Breast epithelium (tissue), 4 donors: Measurements from ENCODE around the gene TYR. TPM values are rescaled to one million over a fixed set of nuclear protein-coding genes. Genes with fewer than 3 reads are reported as not detected.
"Not testable (repeated sequence)": the region's sequence is repeated elsewhere in the genome, so short reads cannot be mapped to it uniquely, and the experiment has no call there.

Experiments
- DNase-seq, 2 donors: peaks; one replicate each; pipeline ENCODE4 v3.0.0-alpha.2; 2019; ENCODE audit warnings: low spot score in 2 of 2
- H3K27ac ChIP-seq, 2 donors: fragments of 200-600 bp; sonication (generic) in 1 of 2; one replicate each; pipeline ENCODE4 v1.5.1; 2016 to 2019; ENCODE audit warnings: mild to moderate bottlenecking in 1 of 2
- H3K27me3 ChIP-seq, 2 donors: fragments of 200-600 bp; sonication (generic) in 1 of 2; one replicate each; pipeline versions ENCODE4 v1.5.1 to v1.6.0; 2017 to 2019; ENCODE audit warnings: control low read depth in 1 of 2, mild to moderate bottlenecking in 1 of 2
- H3K36me3 ChIP-seq: fragments of 200-600 bp; one replicate; pipeline ENCODE4 v1.5.1; 2019
- H3K4me1 ChIP-seq, 2 donors: fragments of 200-600 bp; sonication (generic); one replicate each; pipeline ENCODE4 v1.5.1; 2016 to 2019; ENCODE audit warnings: control low read depth in 1 of 2
- H3K4me3 ChIP-seq, 3 donors: fragments of 200-600 bp; sonication (generic); 1 replicate in 2 of 3; 2 replicates in 1 of 3; pipeline ENCODE4 v1.5.1; 2016 to 2019; ENCODE audit warnings: mild to moderate bottlenecking in 3 of 3, moderate library complexity in 2 of 3
- H3K9me3 ChIP-seq, 2 donors: fragments of 200-600 bp; sonication (generic) in 1 of 2; one replicate each; pipeline ENCODE4 v1.5.1; 2016 to 2019; ENCODE audit warnings: control low read depth in 1 of 2
- CTCF ChIP-seq, 3 donors: fragments of 450-650 bp; IDR thresholded peaks; one replicate each; pipeline ENCODE4 v1.5.1; 2016 to 2017; ENCODE audit warnings: antibody characterized with exemption in 3 of 3, mild to moderate bottlenecking in 3 of 3, moderate library complexity in 3 of 3
- POLR2A ChIP-seq: fragments of 450-650 bp; IDR thresholded peaks from one replicate; pipeline ENCODE4 v1.6.1; 2016; ENCODE audit warnings: antibody characterized with exemption, mild to moderate bottlenecking, moderate library complexity
- POLR2AphosphoS5 ChIP-seq, 3 donors: sonication (generic); formaldehyde crosslinking; IDR thresholded peaks; one replicate each; pipeline ENCODE4 v1.6.1; 2017; ENCODE audit warnings: antibody characterized with exemption in 3 of 3
- intact Hi-C: fragments of 100-400 bp; cut with DNase I; formaldehyde crosslinking; loops from one replicate; pipeline ENCODE4 v1.15.1; 2023; ENCODE audit warnings: low total_unique reads
- total RNA-seq, 3 donors: library from RNA; depleted of rRNA; stranded (reverse); fragments of >200 nt; gene quantifications; one replicate each; pipeline ENCODE4 v1.1.0, GENCODE V29; 2016

Gene TYR
- total RNA-seq, 3 donors from 2014 or later: not detected

- H3K36me3 ChIP-seq, H3K9me3 ChIP-seq, intact Hi-C loops, H3K27ac ChIP-seq, H3K4me1 ChIP-seq, DNase-seq, H3K4me3 ChIP-seq, H3K27me3 ChIP-seq: not testable (repeated sequence)
Observed at GRCh38 chr11:89310607-89311006, 132.9 kb downstream of the TYR start.

GRCh38 chr11:89321401-89321800, 143.7 kb downstream of the TYR start:
- Histone ChIP-seq H3K27ac (no peak overlapping the region), H3K9me3 (no peaks in the 10 kb centered on the region), H3K36me3 (no peaks in the 10 kb centered on the region), H3K4me3 (no peak overlapping the region), H3K4me1 (no peaks in the 10 kb centered on the region), H3K27me3 (no peaks in the 10 kb centered on the region)
- intact Hi-C loops: no loop called here
- TF ChIP-seq CTCF (IDR thresholded peaks at IDR 0.05) (no peak), POLR2AphosphoS5 (IDR thresholded peaks at IDR 0.05) (no peak), POLR2A (no peak)
- no peak for DNase-seq

- H3K4me1 ChIP-seq: no peaks in the 10 kb centered on the region
- DNase-seq: no peak
- no peaks in the 10 kb centered on the region for H3K27me3 ChIP-seq
- H3K4me3 ChIP-seq: no peak overlapping the region
- H3K9me3 ChIP-seq: no peaks in the 10 kb centered on the region
- H3K27ac ChIP-seq: no peak overlapping the region
- intact Hi-C loops: no loop called here
- H3K36me3 ChIP-seq: no peaks in the 10 kb centered on the region
- TF ChIP-seq POLR2A (no peak), POLR2AphosphoS5 (IDR thresholded peaks at IDR 0.05) (no peak), CTCF (IDR thresholded peaks at IDR 0.05) (no peak)
Observed at GRCh38 chr11:89327885-89328284, 150.2 kb downstream of the TYR start.

- H3K4me3 ChIP-seq, H3K36me3 ChIP-seq, DNase-seq, H3K4me1 ChIP-seq, H3K9me3 ChIP-seq, intact Hi-C loops, H3K27me3 ChIP-seq, H3K27ac ChIP-seq: not testable (repeated sequence)
Observed at GRCh38 chr11:89331940-89332339, 154.3 kb downstream of the TYR start.

GRCh38 chr11:89333704-89334103, 156.0 kb downstream of the TYR start:
- H3K9me3 ChIP-seq, H3K27ac ChIP-seq, DNase-seq, intact Hi-C loops, H3K4me1 ChIP-seq, H3K36me3 ChIP-seq, H3K27me3 ChIP-seq, H3K4me3 ChIP-seq: not testable (repeated sequence)
- TF ChIP-seq CTCF (IDR thresholded peaks at IDR 0.05): peak in 1 of 3 donors; percentile 18

GRCh38 chr11:89337100-89337650, 159.5 kb downstream of the TYR start:
- DNase-seq, H3K4me1 ChIP-seq, H3K9me3 ChIP-seq, H3K27me3 ChIP-seq, H3K27ac ChIP-seq, H3K4me3 ChIP-seq, H3K36me3 ChIP-seq, intact Hi-C loops: not testable (repeated sequence)

GRCh38 chr11:89338073-89338472, 160.4 kb downstream of the TYR start:
- H3K4me1 ChIP-seq, H3K27me3 ChIP-seq, H3K36me3 ChIP-seq, H3K4me3 ChIP-seq, intact Hi-C loops, DNase-seq, H3K9me3 ChIP-seq, H3K27ac ChIP-seq: not testable (repeated sequence)

GRCh38 chr11:89340450-89340849, 162.8 kb downstream of the TYR start:
- intact Hi-C loops, H3K4me3 ChIP-seq, H3K27ac ChIP-seq, H3K27me3 ChIP-seq, H3K4me1 ChIP-seq, DNase-seq, H3K36me3 ChIP-seq, H3K9me3 ChIP-seq: not testable (repeated sequence)
